Measurements from ENCODE around the gene CHST8. TPM values are rescaled to one million over a fixed set of nuclear protein-coding genes. Genes with fewer than 3 reads are reported as not detected.

CHST8 gene
- total and polyA plus RNA-seq, 2 of the 13 experiments (the other 11 are each of a cell fraction or from before 2014, with no cell fraction given), result not detected

DNA sequence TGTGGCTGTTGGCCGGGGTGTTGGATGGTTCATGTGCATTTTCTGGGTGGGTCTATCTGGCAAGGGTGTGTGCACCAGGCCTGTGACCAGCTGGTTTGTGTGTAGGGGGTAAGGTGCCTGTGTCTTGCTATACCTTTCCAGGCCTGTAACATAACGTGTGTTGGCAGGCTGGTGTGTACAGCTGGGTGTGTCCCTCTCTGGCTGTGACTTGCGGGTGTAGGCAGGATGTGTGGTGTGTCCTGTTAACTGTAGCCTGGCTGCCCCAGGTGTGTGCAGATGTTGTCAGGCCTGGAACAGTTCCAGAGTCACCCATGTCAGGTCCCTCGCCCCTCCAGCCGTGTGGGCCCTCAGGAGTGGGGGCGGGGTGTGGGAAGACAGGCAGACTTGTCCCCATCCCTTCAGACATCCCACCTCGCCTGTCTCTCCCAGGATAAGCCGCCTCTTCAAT is 184.7 kb downstream of the CHST8 start:
- ChIA-PET POLR2A (no interaction called here), CTCF (ENCODE audit: low intra/inter-chr PET ratio, low total read pairs) (no interaction called here)
- DNase-seq (ENCODE audit: low spot score) (no peak), ATAC-seq (no peak), FAIRE-seq (no peak)
- intact Hi-C loops (cut with micrococcal nuclease; ENCODE audit: unreplicated experiment) (no loop called here), in situ Hi-C loops (cut with HindIII; ENCODE audit: extremely low pct_ligation_motif_present, low pct_unique_long_range_greater_than_20kb) (no loop called here)
- no peak overlapping the region for H3K4me3 ChIP-seq (replicated peaks in 1 of 3; ENCODE audit: insufficient read depth in 1 of 3, low read depth in 2 of 3, low read length in 3 of 3)
- no peak overlapping the region for H3K4me2 ChIP-seq (ENCODE audit: low read depth, low read length)
- peaks cover 8 to 39% of the 10 kb centered on the region in 2 experiments for H3K36me3 ChIP-seq (replicated peaks in 1 of 2; ENCODE audit: control insufficient read depth in 1 of 2, insufficient read depth in 2 of 2, low read length in 2 of 2)
- H3K4me1 ChIP-seq (ENCODE audit: insufficient read depth, low read length), result peaks cover 33% of the 10 kb centered on the region
- no peaks in the 10 kb centered on the region for H4K20me1 ChIP-seq (ENCODE audit: insufficient read depth, low read length)
- no peaks in the 10 kb centered on the region for H3K27me3 ChIP-seq (ENCODE audit: control insufficient read depth in 1 of 2, insufficient read depth in 2 of 2, low read length in 2 of 2)
- H3K9ac ChIP-seq (ENCODE audit: insufficient read depth, low read depth, low read length), result no peak overlapping the region
- peaks cover 18% of the 10 kb centered on the region for H3K79me2 ChIP-seq (ENCODE audit: insufficient read depth, low read length)
- no peak overlapping the region for H2AFZ ChIP-seq (ENCODE audit: low read length)
- WGBS (ENCODE audit: low lambda C conversion rate), result 100% methylated on average over 4 of the region's 8 CpGs
- TF ChIP-seq, protein P1, sequence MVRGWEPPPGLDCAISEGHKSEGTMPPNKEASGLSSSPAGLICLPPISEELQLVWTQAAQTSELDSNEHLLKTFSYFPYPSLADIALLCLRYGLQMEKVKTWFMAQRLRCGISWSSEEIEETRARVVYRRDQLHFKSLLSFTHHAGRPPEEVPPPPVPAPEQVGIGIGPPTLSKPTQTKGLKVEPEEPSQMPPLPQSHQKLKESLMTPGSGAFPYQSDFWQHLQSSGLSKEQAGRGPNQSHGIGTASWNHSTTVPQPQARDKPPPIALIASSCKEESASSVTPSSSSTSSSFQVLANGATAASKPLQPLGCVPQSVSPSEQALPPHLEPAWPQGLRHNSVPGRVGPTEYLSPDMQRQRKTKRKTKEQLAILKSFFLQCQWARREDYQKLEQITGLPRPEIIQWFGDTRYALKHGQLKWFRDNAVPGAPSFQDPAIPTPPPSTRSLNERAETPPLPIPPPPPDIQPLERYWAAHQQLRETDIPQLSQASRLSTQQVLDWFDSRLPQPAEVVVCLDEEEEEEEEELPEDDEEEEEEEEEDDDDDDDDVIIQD (CRISPR knock-in tag; IDR thresholded peaks at IDR 0.05; ENCODE audit: low read depth), result no peak
- TF ChIP-seq SRF (IDR thresholded peaks at IDR 0.05; ENCODE audit: low read depth, low read length) (no peak), ZNF354B (CRISPR knock-in tag; IDR thresholded peaks at IDR 0.05) (no peak), MTA1 (CRISPR knock-in tag; IDR thresholded peaks at IDR 0.05; ENCODE audit: borderline replicate concordance) (no peak), ZNF792 (CRISPR knock-in tag; IDR thresholded peaks at IDR 0.05) (no peak), ZNF674 (CRISPR knock-in tag; IDR thresholded peaks at IDR 0.05; ENCODE audit: low read depth) (no peak)
- TF ChIP-seq, protein P2, sequence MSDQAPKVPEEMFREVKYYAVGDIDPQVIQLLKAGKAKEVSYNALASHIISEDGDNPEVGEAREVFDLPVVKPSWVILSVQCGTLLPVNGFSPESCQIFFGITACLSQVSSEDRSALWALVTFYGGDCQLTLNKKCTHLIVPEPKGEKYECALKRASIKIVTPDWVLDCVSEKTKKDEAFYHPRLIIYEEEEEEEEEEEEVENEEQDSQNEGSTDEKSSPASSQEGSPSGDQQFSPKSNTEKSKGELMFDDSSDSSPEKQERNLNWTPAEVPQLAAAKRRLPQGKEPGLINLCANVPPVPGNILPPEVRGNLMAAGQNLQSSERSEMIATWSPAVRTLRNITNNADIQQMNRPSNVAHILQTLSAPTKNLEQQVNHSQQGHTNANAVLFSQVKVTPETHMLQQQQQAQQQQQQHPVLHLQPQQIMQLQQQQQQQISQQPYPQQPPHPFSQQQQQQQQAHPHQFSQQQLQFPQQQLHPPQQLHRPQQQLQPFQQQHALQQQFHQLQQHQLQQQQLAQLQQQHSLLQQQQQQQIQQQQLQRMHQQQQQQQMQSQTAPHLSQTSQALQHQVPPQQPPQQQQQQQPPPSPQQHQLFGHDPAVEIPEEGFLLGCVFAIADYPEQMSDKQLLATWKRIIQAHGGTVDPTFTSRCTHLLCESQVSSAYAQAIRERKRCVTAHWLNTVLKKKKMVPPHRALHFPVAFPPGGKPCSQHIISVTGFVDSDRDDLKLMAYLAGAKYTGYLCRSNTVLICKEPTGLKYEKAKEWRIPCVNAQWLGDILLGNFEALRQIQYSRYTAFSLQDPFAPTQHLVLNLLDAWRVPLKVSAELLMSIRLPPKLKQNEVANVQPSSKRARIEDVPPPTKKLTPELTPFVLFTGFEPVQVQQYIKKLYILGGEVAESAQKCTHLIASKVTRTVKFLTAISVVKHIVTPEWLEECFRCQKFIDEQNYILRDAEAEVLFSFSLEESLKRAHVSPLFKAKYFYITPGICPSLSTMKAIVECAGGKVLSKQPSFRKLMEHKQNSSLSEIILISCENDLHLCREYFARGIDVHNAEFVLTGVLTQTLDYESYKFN (CRISPR knock-in tag; conservative IDR thresholded peaks at IDR 0.05), result no peak
- H3K27ac ChIP-seq (ENCODE audit: extremely low read length, insufficient read depth, low read length), result no peak overlapping the region
- no peaks in the 10 kb centered on the region for H3K9me3 ChIP-seq (ENCODE audit: low read length)
- no TSS peak for BruUV-seq (replicated peaks)

Data from HepG2 (cell line).